DND-41 (cell line): ENCODE measurements around the gene LAMB3.

Source experiments
- CTCF ChIP-seq: IDR thresholded peaks from 2 replicates; pipeline ENCODE4 v1.5.1; 2012; ENCODE audit warnings: borderline replicate concordance, low read length, moderate library complexity, mild to moderate bottlenecking; ENCODE audit not compliant: poor library complexity, severe bottlenecking; ENCODE audit errors: extremely low read depth
- EZH2 ChIP-seq: IDR thresholded peaks from 3 replicates; pipeline ENCODE4 v1.6.1; 2012; ENCODE audit warnings: borderline replicate concordance, low read depth, mild to moderate bottlenecking, moderate library complexity, low read length, inconsistent platforms; ENCODE audit not compliant: severe bottlenecking

- TF ChIP-seq CTCF (no peak), EZH2 (no peak)
Observed at GRCh38 chr1:209590405-209590804, 61.8 kb downstream of the LAMB3 start.
